LNCAP (cell line): ENCODE measurements around the gene QSOX2.

ENCODE experiments used
- TF ChIP-seq, protein P1 (sequence below): fragments of 450-650 bp; IDR thresholded peaks from 2 replicates; pipeline ENCODE4 v1.5.1; 2017; ENCODE audit warnings: mild to moderate bottlenecking

QSOX2 gene

DNA sequence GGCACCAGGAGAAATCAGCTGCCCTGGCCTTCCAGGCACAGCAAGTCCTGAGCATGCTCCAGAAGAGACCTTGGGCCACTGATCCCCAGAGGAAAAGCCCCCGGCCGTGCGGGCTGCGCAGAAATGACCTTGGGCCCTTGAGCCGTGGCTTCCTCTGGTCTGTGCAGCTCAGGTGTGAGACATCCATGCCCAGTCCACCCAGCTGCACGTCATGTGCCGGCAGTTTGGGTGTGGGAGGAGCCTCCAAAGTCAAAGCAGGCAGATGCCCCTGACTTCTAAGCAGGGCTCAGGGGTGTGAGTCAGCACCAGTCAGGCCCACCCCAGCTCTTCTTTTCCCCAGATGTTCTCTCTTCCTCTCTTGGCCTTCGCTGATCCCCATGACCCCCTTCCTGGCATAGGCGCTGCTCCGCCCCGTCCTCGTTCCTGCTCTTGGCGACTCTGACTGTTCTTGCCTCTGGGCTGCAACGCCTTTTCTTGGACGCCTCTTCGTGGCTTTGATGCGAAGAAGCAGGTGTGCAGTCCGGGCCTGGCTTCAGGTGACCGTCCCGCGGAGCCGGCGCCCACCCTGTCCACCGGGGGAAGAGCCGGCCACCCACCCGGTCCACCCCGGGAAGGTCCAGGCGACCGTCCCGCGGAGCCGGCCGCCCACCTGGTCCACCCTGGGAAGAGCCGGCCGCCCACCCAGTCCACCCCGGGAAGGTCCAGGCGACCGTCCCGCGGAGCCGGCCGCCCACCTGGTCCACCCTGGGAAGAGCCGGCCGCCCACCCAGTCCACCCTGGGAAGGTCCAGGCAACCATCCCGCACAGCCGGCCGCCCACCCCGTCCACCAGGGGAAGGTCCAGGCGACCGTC lies 5.9 kb upstream of the QSOX2 start:
- TF ChIP-seq, protein P1, sequence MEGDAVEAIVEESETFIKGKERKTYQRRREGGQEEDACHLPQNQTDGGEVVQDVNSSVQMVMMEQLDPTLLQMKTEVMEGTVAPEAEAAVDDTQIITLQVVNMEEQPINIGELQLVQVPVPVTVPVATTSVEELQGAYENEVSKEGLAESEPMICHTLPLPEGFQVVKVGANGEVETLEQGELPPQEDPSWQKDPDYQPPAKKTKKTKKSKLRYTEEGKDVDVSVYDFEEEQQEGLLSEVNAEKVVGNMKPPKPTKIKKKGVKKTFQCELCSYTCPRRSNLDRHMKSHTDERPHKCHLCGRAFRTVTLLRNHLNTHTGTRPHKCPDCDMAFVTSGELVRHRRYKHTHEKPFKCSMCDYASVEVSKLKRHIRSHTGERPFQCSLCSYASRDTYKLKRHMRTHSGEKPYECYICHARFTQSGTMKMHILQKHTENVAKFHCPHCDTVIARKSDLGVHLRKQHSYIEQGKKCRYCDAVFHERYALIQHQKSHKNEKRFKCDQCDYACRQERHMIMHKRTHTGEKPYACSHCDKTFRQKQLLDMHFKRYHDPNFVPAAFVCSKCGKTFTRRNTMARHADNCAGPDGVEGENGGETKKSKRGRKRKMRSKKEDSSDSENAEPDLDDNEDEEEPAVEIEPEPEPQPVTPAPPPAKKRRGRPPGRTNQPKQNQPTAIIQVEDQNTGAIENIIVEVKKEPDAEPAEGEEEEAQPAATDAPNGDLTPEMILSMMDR = no peak

DNA sequence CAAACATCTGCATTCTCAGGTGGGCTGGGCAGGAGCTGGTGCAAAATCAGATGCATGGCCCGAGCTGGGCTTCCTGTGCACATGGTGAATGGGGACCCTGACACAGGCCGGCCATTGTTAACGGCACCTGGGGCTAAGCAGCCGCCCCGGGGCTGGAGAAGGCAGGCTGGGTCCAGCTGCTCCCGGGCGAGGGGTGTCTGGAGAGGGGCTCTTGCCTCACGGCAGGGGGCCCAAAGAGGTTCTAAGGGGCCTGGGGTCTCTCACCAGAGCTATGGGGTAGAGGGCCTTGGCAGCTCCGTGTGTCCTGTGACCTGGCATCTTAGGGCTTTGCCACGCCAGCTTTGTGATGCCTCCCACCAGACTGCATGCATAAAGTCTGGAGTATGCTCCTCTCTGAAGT lies 5.1 kb upstream of the QSOX2 start:
- TF ChIP-seq, protein P1 = no peak

DNA sequence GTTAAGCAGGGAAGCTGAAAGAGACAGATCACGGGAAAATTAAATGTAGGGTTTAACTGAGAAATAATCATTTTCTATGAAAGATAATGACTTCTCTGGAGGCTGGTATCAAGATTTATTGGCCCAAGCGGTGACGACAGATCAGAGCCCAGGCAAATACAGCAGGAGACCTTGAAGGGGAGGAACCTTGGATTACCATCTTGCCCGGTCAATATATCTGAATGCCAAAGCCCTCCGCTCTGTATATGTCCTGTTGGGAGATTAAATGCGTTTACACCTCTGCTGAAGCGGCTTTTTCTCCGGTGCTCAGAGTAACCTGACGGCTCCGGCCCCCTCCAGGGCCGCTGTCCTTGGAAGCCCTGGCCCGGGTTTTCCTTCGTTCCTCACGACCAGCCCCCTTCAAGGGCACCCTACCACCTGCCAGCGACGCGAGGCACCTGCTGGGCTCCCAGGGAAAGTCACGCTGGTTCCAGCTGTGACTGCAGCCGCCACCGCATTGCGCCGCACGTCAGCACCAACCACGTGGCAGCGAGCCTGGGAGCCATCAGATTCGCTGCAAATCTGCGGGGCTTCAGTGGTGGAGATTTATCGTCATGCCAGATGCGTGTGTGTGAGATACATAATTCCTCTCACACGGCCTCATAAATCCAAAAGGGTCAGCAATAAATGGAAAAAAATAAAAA lies 4.4 kb upstream of the QSOX2 start:
- TF ChIP-seq, protein P1 = no peak

DNA sequence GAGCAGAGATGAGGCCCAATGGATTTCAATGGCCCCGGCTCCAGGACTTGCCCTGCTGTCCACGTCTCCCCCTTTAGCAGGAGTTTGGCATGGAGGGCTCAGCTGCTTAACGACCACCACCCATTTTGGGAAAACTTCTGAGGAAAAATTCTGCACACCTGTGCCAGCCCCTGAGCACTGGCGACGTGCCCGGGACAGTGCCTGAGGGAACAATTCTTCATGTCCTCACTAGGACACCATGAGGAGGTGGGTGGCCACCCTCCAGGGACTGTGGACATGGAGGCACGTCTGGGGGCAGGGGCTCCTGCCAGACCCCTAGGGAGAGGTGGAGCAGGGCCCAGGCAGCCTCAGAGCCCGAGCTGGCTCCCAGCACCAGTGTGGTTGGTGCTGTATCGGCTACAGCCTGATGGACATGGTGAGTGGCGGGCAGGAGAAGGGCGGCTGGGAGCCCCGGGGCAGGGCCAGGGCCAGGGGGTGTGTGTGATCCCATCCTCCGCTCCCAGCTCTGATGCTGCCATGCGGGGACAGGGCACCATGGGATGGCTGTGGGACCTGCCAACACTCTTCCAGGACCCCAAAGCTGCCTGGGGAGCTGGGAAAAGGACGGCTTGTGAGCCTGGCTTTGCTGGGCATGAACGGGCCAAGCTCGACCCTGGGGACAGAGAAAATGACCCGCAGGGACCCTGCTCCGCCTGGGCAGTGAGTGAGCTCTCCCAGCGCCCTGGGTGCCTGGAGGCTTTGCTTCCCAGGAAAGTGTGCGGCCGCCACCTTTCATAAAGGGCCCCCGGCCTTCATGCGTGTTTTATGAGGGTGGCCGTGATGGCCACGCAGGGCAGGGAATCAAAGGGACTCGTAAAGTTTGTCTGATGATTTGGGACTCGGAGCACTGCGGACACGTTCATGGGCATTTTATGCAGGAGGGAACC lies 3.6 kb upstream of the QSOX2 start:
- TF ChIP-seq, protein P1 = no peak

DNA sequence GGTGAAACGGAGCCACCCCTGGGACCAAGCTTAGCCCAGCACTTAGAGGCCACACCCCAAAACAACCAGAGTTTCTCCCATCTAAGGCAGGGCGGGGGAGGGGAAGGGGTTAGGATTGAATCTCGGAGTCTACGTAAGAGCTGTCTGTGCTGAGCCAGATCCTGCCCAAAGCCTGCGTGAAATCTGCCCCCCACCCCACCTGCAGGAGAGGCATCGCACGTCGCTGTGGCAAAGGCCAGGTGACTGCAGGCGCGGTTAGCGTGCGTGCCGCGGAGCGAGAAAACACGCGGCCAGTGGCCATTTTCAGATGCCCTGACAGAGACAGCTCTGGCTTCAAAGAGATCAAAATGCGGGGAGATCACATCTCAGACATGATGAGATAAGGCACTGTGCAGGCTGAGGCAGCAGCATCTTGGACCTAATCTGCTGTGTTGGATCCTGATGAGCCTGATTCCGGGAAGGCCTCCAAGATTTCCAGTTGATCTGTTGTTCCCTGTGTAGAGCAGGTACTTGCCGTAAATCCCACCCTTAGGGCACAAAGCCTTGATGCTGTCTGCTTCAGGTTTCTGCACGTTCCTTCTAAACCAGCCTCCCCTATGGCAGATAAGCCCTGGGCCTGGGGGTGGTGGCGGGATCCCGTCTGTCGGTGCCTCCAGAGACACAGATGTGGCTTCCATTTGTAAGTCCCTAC lies 2.5 kb upstream of the QSOX2 start:
- TF ChIP-seq, protein P1 = no peak

DNA sequence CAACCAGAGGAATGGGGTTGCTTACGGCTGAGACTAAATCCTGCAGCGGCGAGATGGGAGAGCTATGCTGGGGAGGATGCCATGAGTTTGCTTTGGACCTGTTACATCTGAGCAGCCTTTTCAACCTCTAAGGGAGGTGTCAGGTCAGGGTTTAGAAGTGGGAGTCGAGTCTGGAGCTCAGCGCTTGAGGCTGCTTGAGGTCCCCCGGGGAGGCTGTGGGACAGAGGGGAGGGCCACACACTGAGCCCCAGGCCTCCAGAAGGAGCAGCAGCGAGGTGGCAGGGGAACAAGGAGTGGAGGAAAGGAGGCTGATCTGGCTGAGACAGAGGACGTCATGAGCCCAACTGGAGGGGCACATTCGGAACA lies 1.9 kb upstream of the QSOX2 start:
- TF ChIP-seq, protein P1 = no peak
